HepG2 (cell line): ENCODE data around the gene GPM6B. TPM values are rescaled to one million over a fixed set of nuclear protein-coding genes. Genes with fewer than 3 reads are reported as not detected.

Experiments
- ATAC-seq: fragments of 200-7000 bp; cut with Tn5 transposase; 3 replicates; pipeline ENCODE4 v1.9.1; 2020; ENCODE audit warnings: mild to moderate bottlenecking, moderate library complexity
- BruUV-seq: library from RNA; stranded (reverse); fragments of 400-500 nt; replicated peaks from 2 replicates; lab custom pipeline; 2021; lab: Mats Ljungman, UMichigan
- CTCF ChIA-PET: fragments of 300-600 bp; formaldehyde crosslinking; extraction: SDS; loops from one replicate; lab custom pipeline; 2021; ENCODE audit warnings: low total read pairs, inconsistent platforms, low intra/inter-chr PET ratio; lab: Yijun Ruan, JAX
- POLR2A ChIA-PET: fragments of 350-600 bp; sonication (Branson Sonifier 250); formaldehyde crosslinking; loops from one replicate; lab custom pipeline; 2020; ENCODE audit warnings: antibody characterized with exemption, inconsistent platforms; lab: Yijun Ruan, JAX
- DNase-seq: peaks from one replicate; pipeline ENCODE4 v3.0.0-alpha.2; 2015; ENCODE audit warnings: low spot score
- FAIRE-seq: peaks from 3 replicates; lab custom pipeline; 2011; peaks lifted over from hg19 to GRCh38; lab: Jason Lieb, UNC
- H2AFZ ChIP-seq: one replicate; pipeline ENCODE4 v1.6.1; 2011; ENCODE audit warnings: low read length, inconsistent platforms
- H3K27ac ChIP-seq: fragments of 300-600 bp; 3 replicates; pipeline ENCODE4 v1.8.0; 2011; ENCODE audit warnings: mixed run types, mild to moderate bottlenecking, mixed read lengths, low read length, inconsistent platforms; ENCODE audit not compliant: insufficient read depth; ENCODE audit errors: extremely low read length
- H3K27me3 ChIP-seq, 2 experiments: fragments of 200-600 bp in 1 of 2; 2 replicates in 1 of 2; 3 replicates in 1 of 2; pipeline versions ENCODE4 v1.6.0 to v1.8.0; 2011; ENCODE audit warnings: low read length in 2 of 2, mild to moderate bottlenecking in 2 of 2, moderate library complexity in 2 of 2, inconsistent platforms in 1 of 2; ENCODE audit not compliant: insufficient read depth in 2 of 2, control insufficient read depth in 1 of 2
- H3K36me3 ChIP-seq, 2 experiments: fragments of 200-600 bp in 1 of 2; replicated peaks in 1 of 2; 2 replicates in 1 of 2; 3 replicates in 1 of 2; pipeline versions ENCODE4 v1.5.1 to v1.8.0; 2011; ENCODE audit warnings: low read length in 2 of 2, inconsistent platforms in 1 of 2; ENCODE audit not compliant: insufficient read depth in 2 of 2, control insufficient read depth in 1 of 2
- H3K4me1 ChIP-seq: 2 replicates; pipeline ENCODE4 v1.5.1; 2012; ENCODE audit warnings: low read length, inconsistent platforms; ENCODE audit not compliant: insufficient read depth
- H3K4me2 ChIP-seq: 2 replicates; pipeline ENCODE4 v1.6.0; 2011; ENCODE audit warnings: low read depth, low read length, inconsistent platforms
- H3K4me3 ChIP-seq, 3 experiments: fragments of 200-600 bp in 1 of 3; sonication (generic), shearing (Covaris generic) in 1 of 3; replicated peaks in 1 of 3; 2 replicates each; pipeline ENCODE4 v1.5.1; 2011 to 2016; ENCODE audit warnings: low read length in 3 of 3, inconsistent platforms in 2 of 3, low read depth in 2 of 3, mild to moderate bottlenecking in 2 of 3, control low read depth in 1 of 3, mixed read lengths in 1 of 3; ENCODE audit not compliant: insufficient read depth in 1 of 3
- H3K79me2 ChIP-seq: one replicate; pipeline ENCODE4 v1.6.1; 2011; ENCODE audit warnings: low read length, inconsistent platforms; ENCODE audit not compliant: insufficient read depth
- H3K9ac ChIP-seq: 2 replicates; pipeline ENCODE4 v1.6.0; 2011; ENCODE audit warnings: mild to moderate bottlenecking, low read depth, low read length, inconsistent platforms; ENCODE audit not compliant: insufficient read depth
- H3K9me3 ChIP-seq: 2 replicates; pipeline ENCODE4 v1.5.1; 2012; ENCODE audit warnings: mild to moderate bottlenecking, low read length
- H4K20me1 ChIP-seq: 2 replicates; pipeline ENCODE4 v1.6.0; 2011; ENCODE audit warnings: inconsistent platforms, mild to moderate bottlenecking, low read length, moderate library complexity; ENCODE audit not compliant: insufficient read depth
- EEA1 ChIP-seq: sonication (generic); formaldehyde crosslinking; IDR thresholded peaks from 2 replicates; pipeline ENCODE4 v1.5.1; 2020; ENCODE audit warnings: mild to moderate bottlenecking, missing genetic modification reagents, borderline replicate concordance
- ISX ChIP-seq: sonication (generic); formaldehyde crosslinking; conservative IDR thresholded peaks from 2 replicates; pipeline ENCODE4 v1.5.0; 2020; ENCODE audit warnings: missing genetic modification reagents
- JUNB ChIP-seq: sonication (generic); formaldehyde crosslinking; IDR thresholded peaks from 2 replicates; pipeline ENCODE4 v1.8.0; 2022; ENCODE audit warnings: missing genetic modification reagents, mild to moderate bottlenecking, borderline replicate concordance
- JUND ChIP-seq: sonication (generic); formaldehyde crosslinking; IDR thresholded peaks from 2 replicates; pipeline ENCODE4 v1.8.0; 2022; ENCODE audit warnings: mild to moderate bottlenecking, missing genetic modification reagents
- KDM6A ChIP-seq: IDR thresholded peaks from 2 replicates; pipeline ENCODE4 v1.6.1; 2016; ENCODE audit warnings: low read depth
- ZBTB21 ChIP-seq: sonication (generic); formaldehyde crosslinking; IDR thresholded peaks from 2 replicates; pipeline ENCODE4 v1.4.0; 2020; ENCODE audit warnings: missing genetic modification reagents
- ZNF10 ChIP-seq: sonication (generic); formaldehyde crosslinking; IDR thresholded peaks from 2 replicates; pipeline ENCODE4 v1.4.0; 2020; ENCODE audit warnings: mild to moderate bottlenecking, low read depth, missing genetic modification reagents, borderline replicate concordance
- ZNF496 ChIP-seq: sonication (generic); formaldehyde crosslinking; IDR thresholded peaks from 2 replicates; pipeline ENCODE4 v1.8.1; 2023; ENCODE audit warnings: mild to moderate bottlenecking, moderate library complexity, missing genetic modification reagents; ENCODE audit not compliant: insufficient replicate concordance
- ZNF629 ChIP-seq: sonication (generic); formaldehyde crosslinking; conservative IDR thresholded peaks from 2 replicates; pipeline ENCODE4 v1.5.0; 2020; ENCODE audit warnings: missing genetic modification reagents
- WGBS: methylation state at CpG from one replicate; pipeline ENCODE4 v1.1.6; 2017; ENCODE audit warnings: low lambda C conversion rate; 5-methylcytosine and 5-hydroxymethylcytosine counted together
- in situ Hi-C: cut with HindIII; loops from 2 replicates; pipeline ENCODE4 v1.10.0; 2017; ENCODE audit warnings: low pct_unique_long_range_greater_than_20kb; ENCODE audit not compliant: extremely low pct_ligation_motif_present
- intact Hi-C: fragments of 100-400 bp; cut with micrococcal nuclease; formaldehyde crosslinking; loops from one replicate; pipeline ENCODE4 v1.10.0; 2022; ENCODE audit not compliant: unreplicated experiment
- polyA plus RNA-seq, 8 experiments: library from polyadenylated mRNA; depleted of rRNA in 3 of 8; stranded (reverse) in 7 of 8; unstranded in 1 of 8; fragments of >200 nt; fragmentation: Illumina TruSeq in 4 of 8; extraction: Trizol in 4 of 8; gene quantifications; 2 replicates each; pipeline versions ENCODE4 v1.2.1 to v1.2.3, GENCODE V29; 2011 to 2016; ENCODE audit warnings: low read depth in 4 of 8, missing spikeins in 1 of 8, mixed read lengths in 1 of 8; ENCODE audit not compliant: insufficient read depth in 1 of 8
- total RNA-seq, 5 experiments: library from RNA; depleted of rRNA; stranded (reverse); fragments of >200 nt; fragmentation: Illumina TruSeq; extraction: Trizol; gene quantifications; 2 replicates each; pipeline ENCODE4 v1.2.3, GENCODE V29; 2016; ENCODE audit warnings: low read depth in 1 of 5
- TF ChIP-seq, protein P1 (sequence below): sonication (generic); formaldehyde crosslinking; IDR thresholded peaks from 2 replicates; pipeline ENCODE4 v1.5.0; 2020; ENCODE audit warnings: mild to moderate bottlenecking, missing genetic modification reagents, borderline replicate concordance
- TF ChIP-seq, protein P2 (sequence below): sonication (generic); formaldehyde crosslinking; IDR thresholded peaks from 2 replicates; pipeline ENCODE4 v1.5.1; 2020; ENCODE audit warnings: mild to moderate bottlenecking, missing genetic modification reagents, moderate library complexity

Gene GPM6B
- total and polyA plus RNA-seq, 2 of the 13 experiments (the other 11 are each of a cell fraction or from before 2014, with no cell fraction given): not detected

GRCh38 chrX:13774696-13775095 is 42.2 kb downstream of the GPM6B start:
- Histone ChIP-seq H3K27me3 (no peaks in the 10 kb centered on the region), H3K9ac (no peak overlapping the region), H2AFZ (no peak overlapping the region), H4K20me1 (no peaks in the 10 kb centered on the region), H3K36me3 (0 out of 5 replicates have a peak, but pooled peaks cover 0 to 9% of the 10 kb centered on the region in 2 experiments), H3K9me3 (no peaks in the 10 kb centered on the region), H3K4me1 (no peaks in the 10 kb centered on the region; the same call in 1 of the 2 replicates), H3K79me2 (no peaks in the 10 kb centered on the region), H3K4me3 (no peak overlapping the region), H3K4me2 (no peak overlapping the region), H3K27ac (no peak overlapping the region)
- ATAC-seq: no peak
- TF ChIP-seq ZNF10 (CRISPR knock-in tag): no peak
- no peak for TF ChIP-seq JUND (CRISPR knock-in tag)
- no peak for TF ChIP-seq ZNF496 (CRISPR knock-in tag)
- in situ Hi-C loops: loop anchor here (25.0 kb wide), 1 partner anchor 262 kb away; no protein-coding TSS in a partner anchor
- CTCF ChIA-PET: no interaction called here
- intact Hi-C loops: no loop called here
- WGBS: 96% methylated on average over 2 of the region's 2 CpGs
- no peak for DNase-seq
- FAIRE-seq: no peak
- BruUV-seq: no TSS peak
- POLR2A ChIA-PET: no interaction called here

DNA sequence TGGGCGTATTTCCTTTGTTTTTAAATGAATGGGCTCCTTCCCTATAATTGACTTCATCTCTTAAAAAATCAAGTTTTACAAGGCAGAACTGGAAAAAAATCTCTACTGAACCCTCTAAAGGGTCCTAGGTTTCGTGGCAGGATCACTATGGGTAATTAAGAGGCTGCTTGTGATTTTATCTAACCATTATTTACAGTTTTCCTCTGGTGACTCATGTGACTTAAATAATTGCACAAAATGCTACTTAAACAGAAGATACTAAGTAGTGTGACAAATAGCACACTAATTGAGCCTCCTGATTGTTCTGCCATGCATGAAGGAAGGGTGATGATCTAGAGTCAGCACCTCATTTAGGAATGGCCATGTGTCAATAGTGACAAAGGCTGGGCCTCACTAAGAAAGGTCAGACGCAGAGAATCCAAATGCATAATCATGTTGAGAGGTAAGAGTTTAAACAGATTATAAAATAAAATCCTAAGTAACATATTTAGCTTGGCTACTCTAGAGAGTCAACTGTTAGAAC is 46.8 kb downstream of the GPM6B start:
- Histone ChIP-seq H3K27me3 (no peaks in the 10 kb centered on the region), H3K36me3 (peaks cover 0 to 32% of the 10 kb centered on the region in 2 experiments; a peak in 2 of 5 replicates), H3K4me1 (no peaks in the 10 kb centered on the region; the same call in 1 of the 2 replicates), H3K79me2 (no peaks in the 10 kb centered on the region), H3K4me2 (no peak overlapping the region), H3K9ac (no peak overlapping the region), H4K20me1 (no peaks in the 10 kb centered on the region), H2AFZ (no peak overlapping the region), H3K27ac (no peak overlapping the region), H3K9me3 (no peaks in the 10 kb centered on the region), H3K4me3 (no peak overlapping the region)
- intact Hi-C loops: no loop called here
- BruUV-seq: no TSS peak
- in situ Hi-C loops: loop anchor here (25.0 kb wide), 1 partner anchor 258 kb away; no protein-coding TSS in a partner anchor
- DNase-seq (no peak), FAIRE-seq (no peak), ATAC-seq (no peak)
- CTCF ChIA-PET: no interaction called here
- POLR2A ChIA-PET: no interaction called here
- 100% methylated on average over 3 of the region's 3 CpGs for WGBS
- TF ChIP-seq JUNB (CRISPR knock-in tag): no peak
- TF ChIP-seq ISX (CRISPR knock-in tag): no peak
- TF ChIP-seq, protein P1, sequence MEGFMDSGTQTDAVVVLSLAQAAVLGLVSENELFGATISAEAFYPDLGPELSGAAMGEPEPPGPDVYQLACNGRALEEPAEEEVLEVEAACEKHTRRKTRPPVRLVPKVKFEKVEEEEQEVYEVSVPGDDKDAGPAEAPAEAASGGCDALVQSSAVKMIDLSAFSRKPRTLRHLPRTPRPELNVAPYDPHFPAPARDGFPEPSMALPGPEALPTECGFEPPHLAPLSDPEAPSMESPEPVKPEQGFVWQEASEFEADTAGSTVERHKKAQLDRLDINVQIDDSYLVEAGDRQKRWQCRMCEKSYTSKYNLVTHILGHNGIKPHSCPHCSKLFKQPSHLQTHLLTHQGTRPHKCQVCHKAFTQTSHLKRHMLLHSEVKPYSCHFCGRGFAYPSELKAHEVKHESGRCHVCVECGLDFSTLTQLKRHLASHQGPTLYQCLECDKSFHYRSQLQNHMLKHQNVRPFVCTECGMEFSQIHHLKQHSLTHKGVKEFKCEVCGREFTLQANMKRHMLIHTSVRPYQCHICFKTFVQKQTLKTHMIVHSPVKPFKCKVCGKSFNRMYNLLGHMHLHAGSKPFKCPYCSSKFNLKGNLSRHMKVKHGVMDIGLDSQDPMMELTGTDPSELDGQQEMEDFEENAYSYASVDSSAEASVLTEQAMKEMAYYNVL (CRISPR knock-in tag): no peak
- TF ChIP-seq KDM6A: no peak
- TF ChIP-seq EEA1 (CRISPR knock-in tag): no peak
- no peak for TF ChIP-seq ZBTB21 (CRISPR knock-in tag)
- TF ChIP-seq, protein P2, sequence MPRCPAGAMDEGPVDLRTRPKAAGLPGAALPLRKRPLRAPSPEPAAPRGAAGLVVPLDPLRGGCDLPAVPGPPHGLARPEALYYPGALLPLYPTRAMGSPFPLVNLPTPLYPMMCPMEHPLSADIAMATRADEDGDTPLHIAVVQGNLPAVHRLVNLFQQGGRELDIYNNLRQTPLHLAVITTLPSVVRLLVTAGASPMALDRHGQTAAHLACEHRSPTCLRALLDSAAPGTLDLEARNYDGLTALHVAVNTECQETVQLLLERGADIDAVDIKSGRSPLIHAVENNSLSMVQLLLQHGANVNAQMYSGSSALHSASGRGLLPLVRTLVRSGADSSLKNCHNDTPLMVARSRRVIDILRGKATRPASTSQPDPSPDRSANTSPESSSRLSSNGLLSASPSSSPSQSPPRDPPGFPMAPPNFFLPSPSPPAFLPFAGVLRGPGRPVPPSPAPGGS (CRISPR knock-in tag): no peak
- no peak for TF ChIP-seq ZNF629 (CRISPR knock-in tag)
